ENCODE measurements around the gene FAM47A. TPM values are rescaled to one million over a fixed set of nuclear protein-coding genes. Genes with fewer than 3 reads are reported as not detected.

FAM47A gene
- total RNA-seq (1 to 10 TPM; 1.9 to 3.3 TPM), polyA plus RNA-seq (ENCODE audit: insufficient read depth, low read depth, low replicate concordance) (10.3 TPM)
- long read RNA-seq, donor 1: 0 reads
- long read RNA-seq, donor 2: 0 reads

- TF ChIP-seq CTCF (IDR thresholded peaks at IDR 0.05) (no peak), POLR2A (IDR thresholded peaks at IDR 0.05) (no peak)
- Histone ChIP-seq H3K4me1 (no peaks in the 10 kb centered on the region), H3K27ac (no peak within 1 kb of the TSS), H3K36me3 (ENCODE audit: low read depth, missing control alignments) (no peaks in the 10 kb centered on the region), H3K4me3 (no peak within 1 kb of the TSS), H3K9me3 (no peaks in the 10 kb centered on the region), H3K27me3 (no peaks in the 10 kb centered on the region)
- 88% methylated on average over 15 of the region's 25 CpGs; no CpG with 5 or more reads in 1 of the 2 donors for WGBS, 2 donors
- no peak for DNase-seq
- intact Hi-C loops (cut with DNase I; ENCODE audit: low total_unique reads): no loop called here
Observed at GRCh38 chrX:34132028-34132427, at the start of gene FAM47A. Gene FAM47A, minus strand, starts transcription at chrX:34132314. Its CDS starts 36 bp downstream, at chrX:34132278.

- no peak for DNase-seq
- no peaks in the 10 kb centered on the region for H3K36me3 ChIP-seq (ENCODE audit: low read depth, missing control alignments)
- H3K4me1 ChIP-seq: no peaks in the 10 kb centered on the region
- intact Hi-C loops (cut with DNase I; ENCODE audit: low total_unique reads): no loop called here
- TF ChIP-seq CTCF (IDR thresholded peaks at IDR 0.05) (no peak), POLR2A (IDR thresholded peaks at IDR 0.05) (no peak)
- no peak overlapping the region for H3K27ac ChIP-seq
- 41 to 80% methylated on average over 5 to 9 of the region's 9 CpGs for WGBS, 2 donors
- H3K9me3 ChIP-seq: no peaks in the 10 kb centered on the region
- H3K4me3 ChIP-seq: no peak overlapping the region
- no peaks in the 10 kb centered on the region for H3K27me3 ChIP-seq
Observed at GRCh38 chrX:34147345-34147744, 15.2 kb upstream of the FAM47A start.

- Histone ChIP-seq H3K9me3 (no peaks in the 10 kb centered on the region), H3K27me3 (no peaks in the 10 kb centered on the region), H3K36me3 (ENCODE audit: low read depth, missing control alignments) (no peaks in the 10 kb centered on the region), H3K4me1 (no peaks in the 10 kb centered on the region), H3K27ac (no peak overlapping the region), H3K4me3 (peak overlapping the region in 1 of 2 donors; percentile 20)
- no peak for TF ChIP-seq POLR2A (IDR thresholded peaks at IDR 0.05)
- TF ChIP-seq CTCF (IDR thresholded peaks at IDR 0.05): no peak
- WGBS, 2 donors: 60 to 74% methylated on average over 6 to 29 of the region's 30 CpGs
- intact Hi-C loops (cut with DNase I; ENCODE audit: low total_unique reads): no loop called here
- no peak for DNase-seq
Observed at GRCh38 chrX:34146906-34147305, 14.8 kb upstream of the FAM47A start.

- H3K27me3 ChIP-seq: no peaks in the 10 kb centered on the region
- no peaks in the 10 kb centered on the region for H3K36me3 ChIP-seq (ENCODE audit: low read depth, missing control alignments)
- no peaks in the 10 kb centered on the region for H3K9me3 ChIP-seq
- DNase-seq: no peak
- intact Hi-C loops (cut with DNase I; ENCODE audit: low total_unique reads): no loop called here
- TF ChIP-seq CTCF (IDR thresholded peaks at IDR 0.05) (no peak), POLR2A (IDR thresholded peaks at IDR 0.05) (no peak)
- no peak overlapping the region for H3K27ac ChIP-seq
- WGBS, 2 donors: 88 to 95% methylated on average over 2 of the region's 2 CpGs
- no peak overlapping the region for H3K4me3 ChIP-seq
- no peaks in the 10 kb centered on the region for H3K4me1 ChIP-seq
Observed at GRCh38 chrX:34144246-34144645, 12.1 kb upstream of the FAM47A start.

- H3K4me3 ChIP-seq: no peak overlapping the region
- no peak overlapping the region for H3K27ac ChIP-seq
- no peaks in the 10 kb centered on the region for H3K36me3 ChIP-seq (ENCODE audit: low read depth, missing control alignments)
- intact Hi-C loops (cut with DNase I; ENCODE audit: low total_unique reads): no loop called here
- H3K4me1 ChIP-seq: no peaks in the 10 kb centered on the region
- no peak for TF ChIP-seq POLR2A (IDR thresholded peaks at IDR 0.05)
- no peak for TF ChIP-seq CTCF (IDR thresholded peaks at IDR 0.05)
- no peak for DNase-seq
- no peaks in the 10 kb centered on the region for H3K9me3 ChIP-seq
- H3K27me3 ChIP-seq: no peaks in the 10 kb centered on the region
- WGBS, 2 donors: 88% methylated on average over 1 of the region's 1 CpG
Observed at GRCh38 chrX:34140816-34141215, 8.7 kb upstream of the FAM47A start.
